HG03060 (cell line): ENCODE measurements around the gene IDH3G.

Experiments used
- ATAC-seq: cut with Tn5 transposase; IDR thresholded peaks from one replicate; pipeline ENCODE4 v1.9.1; 2021; ENCODE audit warnings: low read depth, moderate number of reproducible peaks; ENCODE audit not compliant: unreplicated experiment

IDH3G gene

DNA sequence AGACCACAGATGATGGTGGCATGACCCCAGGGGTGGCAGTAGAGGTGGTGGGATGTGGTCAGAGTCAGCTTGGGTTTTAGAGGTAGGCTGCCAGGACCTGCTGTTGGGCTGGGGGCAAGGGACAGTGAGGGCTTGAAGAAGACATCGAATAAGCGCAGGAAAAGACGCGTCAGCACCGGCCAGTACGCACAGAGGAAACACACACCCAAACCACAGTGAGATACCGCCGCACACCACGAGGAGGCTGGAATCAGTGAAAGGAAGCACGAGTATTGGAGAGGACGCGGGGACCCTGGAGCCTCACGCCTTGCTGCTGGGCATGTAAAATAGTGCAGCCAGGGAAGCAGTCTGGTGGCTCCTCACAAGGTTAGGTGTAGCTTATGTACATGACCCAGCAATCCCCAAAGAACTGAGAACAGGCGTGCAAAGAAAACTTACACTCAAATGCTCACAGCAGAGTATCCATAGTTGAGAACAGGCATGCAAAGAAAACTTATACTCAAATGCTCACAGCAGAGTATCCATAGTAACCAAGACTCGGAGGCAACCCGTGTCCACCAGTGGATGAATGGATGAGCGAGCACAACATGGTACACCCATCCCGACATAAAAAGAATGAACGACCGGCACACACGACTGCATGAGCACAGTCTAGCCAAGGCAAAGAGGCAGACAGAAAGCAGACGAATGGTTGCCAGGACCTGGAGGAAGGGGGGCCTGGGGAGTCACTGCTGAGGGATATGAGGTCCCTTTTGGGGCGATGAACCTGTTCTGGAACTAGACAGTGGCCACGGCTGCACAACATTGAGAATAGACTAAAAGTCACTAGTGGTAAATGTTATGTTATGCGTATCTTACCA, 22.9 kb upstream of the IDH3G start:
- ATAC-seq: no peak

DNA sequence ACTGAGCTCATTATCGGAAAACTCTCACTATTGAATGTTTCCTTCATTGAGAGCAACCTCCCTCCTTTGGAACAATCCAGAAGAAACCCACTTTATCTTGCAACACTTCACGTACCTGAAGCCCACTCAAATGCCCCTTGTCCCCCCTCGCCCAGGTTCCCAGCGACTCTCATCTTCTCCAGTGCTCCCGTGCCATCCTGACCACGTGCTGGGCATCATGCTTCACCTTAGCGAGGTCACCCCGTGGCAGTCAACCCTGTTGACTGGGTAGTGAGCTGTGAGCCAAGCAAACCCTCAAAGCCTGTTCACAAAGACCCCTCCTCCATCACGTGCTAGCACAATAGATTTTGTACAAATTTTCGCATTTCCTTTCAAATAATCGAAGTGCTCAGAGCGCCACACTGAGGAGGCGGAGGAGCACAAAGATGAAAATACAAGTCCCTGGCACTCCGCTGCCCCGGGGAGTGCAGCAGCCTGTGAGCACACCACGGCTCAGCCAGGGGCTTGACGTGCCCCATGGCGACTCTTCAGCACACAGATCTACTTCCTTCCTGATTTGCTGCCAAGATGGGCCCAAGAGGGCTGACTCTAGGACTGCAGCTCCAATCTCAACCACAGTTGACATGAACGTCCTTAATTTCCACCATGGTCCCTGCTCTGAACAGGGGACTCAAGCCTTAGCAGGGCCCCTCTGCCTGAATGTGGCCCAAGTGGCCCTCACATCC, 20.6 kb upstream of the IDH3G start:
- ATAC-seq: no peak

DNA sequence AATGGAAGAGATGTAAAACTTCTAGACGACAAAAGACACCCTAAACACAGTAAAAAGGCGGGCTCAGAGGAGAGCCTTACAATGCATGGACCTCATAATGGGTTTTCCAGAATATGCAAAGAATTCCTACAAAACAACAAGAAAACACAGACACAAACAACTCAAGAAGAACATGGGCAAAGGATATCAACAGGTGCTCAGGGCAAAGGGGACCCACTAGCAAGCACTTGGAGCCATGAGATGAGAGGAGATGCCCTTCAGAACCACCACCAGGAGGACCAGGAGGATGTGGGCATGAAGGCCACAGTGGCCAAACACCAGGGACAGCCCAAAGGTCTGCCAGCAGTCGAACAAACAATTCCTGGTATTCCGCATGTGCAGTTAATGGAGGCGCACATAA, 19.0 kb upstream of the IDH3G start:
- ATAC-seq: no peak

DNA sequence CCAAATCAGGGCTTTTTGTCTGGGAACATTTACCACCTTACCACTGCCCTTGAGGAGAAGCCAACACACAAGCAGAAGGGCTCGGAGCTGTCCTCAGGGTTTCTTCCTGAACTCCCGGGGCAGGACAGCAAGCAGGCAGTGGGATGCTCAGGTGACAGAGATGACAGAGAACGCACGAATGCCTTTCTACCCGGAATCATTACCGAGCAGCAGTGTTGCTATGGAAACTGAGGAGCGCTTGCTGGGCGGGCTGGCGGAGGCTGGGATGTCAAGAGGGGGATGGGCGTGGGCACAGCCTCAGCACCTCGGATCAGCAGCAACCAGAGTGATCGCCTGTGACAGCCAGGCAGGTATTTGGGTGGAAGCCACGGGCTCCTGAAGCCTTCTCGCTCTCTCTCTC, 18.0 kb upstream of the IDH3G start:
- no peak for ATAC-seq

DNA sequence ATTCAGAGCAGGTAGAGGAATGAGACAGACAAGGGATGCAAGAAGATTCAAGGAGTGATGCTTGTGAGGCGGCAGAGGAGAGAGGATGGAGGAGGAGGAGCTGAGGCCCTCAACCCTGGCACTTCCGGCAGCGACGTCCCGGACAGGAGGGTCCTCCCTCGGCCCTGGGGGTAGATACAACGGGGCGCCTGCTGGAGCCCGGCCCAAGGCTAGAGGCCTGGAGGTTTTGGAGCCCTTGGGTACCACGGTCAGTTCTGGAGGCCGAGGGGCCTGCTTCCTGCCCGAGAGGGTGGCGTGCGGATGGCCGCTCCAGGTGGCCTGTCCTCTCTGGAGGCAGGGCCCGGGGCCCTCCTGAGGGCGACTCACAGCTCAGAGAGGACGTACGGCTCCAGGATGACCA, 13.8 kb upstream of the IDH3G start:
- ATAC-seq: no peak

DNA sequence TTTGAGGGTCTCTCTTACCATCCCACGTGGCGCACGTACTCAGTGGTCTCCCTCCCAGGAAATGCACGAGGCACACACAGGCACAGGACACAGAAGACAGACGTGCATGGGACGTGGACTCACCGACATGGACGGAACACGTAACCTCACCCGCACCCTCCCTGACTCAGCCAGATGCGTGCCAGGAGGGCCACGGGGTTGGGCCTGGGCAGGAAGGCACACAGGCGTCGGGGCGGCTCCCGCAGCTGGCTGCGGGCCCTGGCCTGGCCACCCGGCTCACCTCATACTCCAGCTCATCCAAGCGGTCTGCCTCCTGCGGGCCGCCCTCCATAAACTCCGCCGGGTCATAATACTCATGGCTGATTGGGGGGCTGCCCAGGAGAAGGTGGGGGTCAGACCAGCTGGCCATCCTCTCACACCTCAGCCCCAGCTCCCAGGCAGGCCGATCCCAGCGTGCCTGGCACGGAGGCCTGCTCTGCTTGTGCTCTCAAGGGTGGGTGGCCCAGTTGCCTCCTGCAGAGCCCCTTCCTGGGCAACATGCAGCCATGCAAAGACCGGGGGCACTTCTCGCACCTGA, 12.9 kb upstream of the IDH3G start:
- ATAC-seq: no peak

DNA sequence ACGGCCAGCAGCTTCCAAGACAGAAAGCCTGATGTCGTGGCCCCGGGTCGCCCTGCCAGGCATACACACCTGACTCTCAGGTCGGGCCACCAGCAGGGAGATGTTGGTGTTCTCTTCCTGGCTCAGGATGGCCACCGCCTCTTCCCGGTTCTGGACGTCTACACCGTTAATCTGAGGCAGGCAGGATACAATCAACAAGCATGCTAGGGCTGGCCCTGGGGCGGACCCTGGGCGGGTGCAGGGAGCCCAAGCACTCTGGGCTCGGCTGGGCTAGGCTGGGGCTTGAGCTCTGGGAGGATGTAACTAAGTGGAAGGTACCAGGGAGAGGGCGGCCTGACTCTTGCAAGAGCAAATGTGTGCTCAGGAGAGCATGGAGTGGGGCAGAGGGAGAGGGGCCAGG, 11.3 kb upstream of the IDH3G start:
- ATAC-seq: no peak

DNA sequence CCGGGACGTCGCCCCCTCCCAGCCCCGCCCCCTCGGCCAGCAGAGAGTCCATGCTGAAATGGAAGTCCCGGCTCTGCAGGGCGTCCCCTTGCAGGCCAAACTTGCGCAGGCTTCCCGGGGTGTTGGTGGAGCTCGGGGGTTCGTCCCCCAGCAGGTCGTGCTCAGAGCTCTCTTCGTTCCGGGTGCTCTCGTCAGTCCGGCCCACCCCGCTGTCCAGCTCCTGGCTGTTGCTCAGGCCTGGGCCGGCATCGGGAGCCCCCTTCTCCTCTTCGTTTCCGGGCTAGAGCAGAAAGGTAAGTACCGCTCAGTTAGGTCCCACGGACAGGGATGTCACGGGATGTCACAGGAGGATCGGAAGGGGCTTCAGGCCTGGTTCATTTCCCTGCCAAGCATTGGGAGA, 10.4 kb upstream of the IDH3G start:
- ATAC-seq: no peak

DNA sequence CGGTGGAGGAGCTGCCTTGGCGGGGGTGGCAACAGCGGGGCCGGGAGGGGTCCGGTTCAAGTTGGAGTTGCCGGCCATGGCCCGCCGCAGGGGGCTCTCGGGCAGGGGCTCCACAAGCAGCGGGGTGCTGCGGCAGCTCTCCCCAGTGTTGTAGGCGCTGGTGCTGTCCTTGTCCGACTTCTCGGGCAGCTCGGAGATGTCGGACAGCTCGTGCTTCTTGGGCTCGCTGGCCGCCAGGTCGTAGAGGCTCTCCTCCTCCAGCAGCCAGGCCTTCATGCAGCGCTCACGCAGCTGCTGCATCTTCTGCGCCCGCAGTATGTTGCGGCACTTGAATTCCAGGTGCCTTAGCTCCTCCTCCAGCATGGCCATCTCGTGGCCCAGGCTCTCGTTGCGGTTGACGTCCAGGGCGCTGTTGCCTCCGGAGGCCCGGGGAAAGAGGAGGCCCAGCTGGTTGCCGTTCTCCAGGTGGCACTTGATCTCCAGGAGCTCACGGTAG, 10.0 kb upstream of the IDH3G start:
- no peak for ATAC-seq

DNA sequence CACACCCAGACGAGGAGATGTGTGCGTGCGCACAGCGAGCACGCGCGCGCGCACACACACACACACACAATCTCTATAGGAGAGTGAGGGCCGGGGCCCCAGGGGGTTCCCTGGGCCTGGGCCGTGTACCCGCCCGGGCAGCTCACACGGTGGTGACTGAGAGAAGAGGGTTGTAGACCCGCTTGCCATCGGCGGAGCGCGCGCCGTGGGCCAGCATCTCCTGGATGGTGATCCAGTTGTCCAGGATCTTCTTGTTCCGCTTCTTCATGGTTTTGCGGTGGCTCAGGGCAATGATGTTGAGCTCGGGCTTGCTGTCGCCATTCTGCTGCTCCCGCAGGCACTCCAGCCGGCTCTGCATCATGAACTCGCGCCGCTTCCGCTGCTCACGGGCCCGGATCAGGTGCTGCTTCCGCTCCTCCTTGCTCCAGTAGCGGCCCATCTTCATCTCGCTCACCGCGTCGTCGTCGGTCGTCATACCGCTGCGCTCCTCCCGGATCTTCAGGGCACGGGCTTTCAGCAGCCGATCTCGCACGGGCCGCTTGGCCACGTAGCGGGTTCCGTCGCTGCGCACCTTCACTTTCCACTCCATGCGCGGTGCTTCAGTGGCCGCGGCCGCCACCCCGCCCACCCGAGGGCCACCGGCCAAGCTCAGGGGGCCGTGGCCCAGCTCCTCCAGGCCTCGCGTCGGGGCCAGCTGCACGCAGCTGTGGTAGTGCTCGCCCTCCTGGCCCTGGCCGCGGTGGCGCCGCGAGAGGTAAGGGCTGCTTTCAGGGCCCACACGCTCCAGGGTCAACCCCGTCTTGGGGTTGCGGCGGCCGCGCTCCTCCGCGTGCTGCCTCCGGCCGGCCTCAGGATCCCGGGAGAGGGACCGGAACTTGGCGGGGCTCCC, 9.3 kb upstream of the IDH3G start:
- ATAC-seq: no peak

DNA sequence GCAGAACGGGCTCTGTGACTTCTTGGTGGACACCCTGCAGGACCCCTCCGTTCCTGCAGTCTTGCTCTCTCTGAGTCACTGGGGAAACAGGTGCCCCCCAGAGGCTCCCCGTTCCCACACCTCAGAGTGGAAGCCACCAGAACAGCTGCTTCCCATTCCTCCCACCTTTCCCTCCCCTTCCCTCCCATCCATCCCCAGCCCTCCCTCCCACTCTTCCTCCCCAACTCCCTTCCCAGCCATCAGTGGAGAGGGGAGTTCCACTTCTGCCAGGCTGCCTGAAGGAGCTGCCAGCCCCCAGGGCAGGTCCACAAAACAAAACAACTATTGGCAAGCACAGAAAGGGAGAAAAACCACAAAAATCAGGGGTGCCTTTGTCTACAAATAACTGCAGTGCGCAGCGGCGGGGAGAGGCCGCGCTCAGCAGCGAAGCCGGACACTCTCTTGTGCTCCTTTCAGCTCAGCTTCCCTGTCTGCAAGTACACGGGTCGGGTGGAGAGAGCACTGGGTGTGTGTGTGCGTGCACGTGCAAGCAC, 8.4 kb upstream of the IDH3G start:
- no peak for ATAC-seq

DNA sequence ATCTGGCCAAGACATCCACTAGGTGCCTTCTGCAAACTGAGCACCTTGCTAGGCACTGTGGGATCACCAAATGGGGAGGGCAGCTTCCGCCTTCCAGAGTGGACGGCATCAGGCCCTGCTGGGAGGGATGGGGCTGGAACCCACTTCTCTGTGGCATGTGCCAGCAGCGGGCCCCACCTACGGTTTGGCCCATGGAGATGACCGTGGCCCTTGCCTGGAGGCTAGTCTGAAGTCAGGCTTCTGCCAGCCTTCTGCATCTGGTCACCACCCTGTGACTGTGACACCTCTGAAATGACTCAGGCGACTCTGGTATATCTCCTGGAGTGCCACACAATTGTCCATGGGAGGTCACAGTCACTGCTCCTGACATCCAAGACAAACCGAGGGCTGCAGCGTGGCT, 7.5 kb upstream of the IDH3G start:
- no peak for ATAC-seq

DNA sequence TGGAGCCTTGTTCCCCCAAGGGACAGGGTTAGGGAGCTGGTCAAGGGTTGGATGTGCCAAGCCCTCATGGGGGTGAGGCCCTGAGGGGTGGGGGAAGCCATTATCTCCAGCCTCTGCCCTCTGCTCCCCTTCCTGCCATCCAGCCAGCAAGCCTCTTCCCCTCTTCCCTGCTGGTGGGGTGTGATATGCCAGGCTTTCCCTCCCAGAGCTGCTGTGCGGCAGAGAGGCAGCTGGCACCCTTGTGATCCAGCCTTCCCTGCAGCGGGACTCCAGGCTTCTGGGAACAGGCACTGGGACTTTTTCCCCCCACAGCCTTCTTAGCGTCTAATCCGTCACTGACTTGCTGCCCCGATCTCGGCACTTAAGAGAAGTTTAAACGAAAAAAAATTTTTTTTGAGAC, 6.6 kb upstream of the IDH3G start:
- no peak for ATAC-seq

DNA sequence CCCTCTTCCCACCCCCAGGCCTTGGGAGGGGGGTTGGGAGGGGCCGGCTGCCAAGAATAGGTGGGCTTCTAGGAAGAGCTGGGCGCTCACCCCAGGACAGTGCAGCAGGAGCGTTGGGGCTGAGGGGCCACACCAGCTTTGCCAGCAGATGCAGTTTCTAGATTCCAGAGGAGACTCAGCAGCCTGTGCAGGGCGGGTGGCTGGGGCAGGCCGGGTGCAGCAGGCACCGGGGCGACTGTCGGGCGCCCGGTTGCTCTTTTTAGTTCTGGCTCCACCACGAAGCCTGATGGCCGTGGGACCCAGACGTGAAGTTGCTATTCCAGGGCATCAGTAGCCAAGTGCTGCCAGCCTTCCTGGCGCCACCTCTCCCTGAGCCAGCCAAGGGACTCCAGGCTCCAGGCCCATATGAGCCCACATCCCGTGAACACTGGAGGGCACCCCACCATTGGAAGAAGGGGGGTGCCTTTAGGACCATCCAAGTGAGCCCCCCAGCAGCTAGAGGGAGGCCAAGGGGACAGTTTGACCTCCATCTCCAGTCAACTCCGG, 6.1 kb upstream of the IDH3G start:
- ATAC-seq: no peak

DNA sequence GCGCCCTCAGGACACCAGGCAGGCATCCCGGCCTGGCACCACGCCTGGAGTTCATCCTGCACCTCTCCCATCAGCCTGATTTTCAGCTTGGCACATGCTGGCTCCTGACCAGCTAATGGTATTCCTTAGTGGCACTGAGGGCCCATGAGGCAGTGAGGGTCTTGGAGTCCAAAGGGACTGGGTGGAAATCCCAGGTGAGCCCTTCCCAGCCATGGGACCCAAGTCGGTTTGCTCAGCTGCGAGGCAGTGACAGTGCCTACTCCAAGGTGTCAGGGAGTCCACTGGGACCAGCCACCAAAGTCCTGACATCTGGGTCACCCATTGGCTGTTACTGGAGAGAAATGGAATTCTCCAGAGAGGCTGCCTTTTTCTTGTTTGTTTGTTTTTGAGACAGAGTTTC, 5.2 kb upstream of the IDH3G start:
- no peak for ATAC-seq

DNA sequence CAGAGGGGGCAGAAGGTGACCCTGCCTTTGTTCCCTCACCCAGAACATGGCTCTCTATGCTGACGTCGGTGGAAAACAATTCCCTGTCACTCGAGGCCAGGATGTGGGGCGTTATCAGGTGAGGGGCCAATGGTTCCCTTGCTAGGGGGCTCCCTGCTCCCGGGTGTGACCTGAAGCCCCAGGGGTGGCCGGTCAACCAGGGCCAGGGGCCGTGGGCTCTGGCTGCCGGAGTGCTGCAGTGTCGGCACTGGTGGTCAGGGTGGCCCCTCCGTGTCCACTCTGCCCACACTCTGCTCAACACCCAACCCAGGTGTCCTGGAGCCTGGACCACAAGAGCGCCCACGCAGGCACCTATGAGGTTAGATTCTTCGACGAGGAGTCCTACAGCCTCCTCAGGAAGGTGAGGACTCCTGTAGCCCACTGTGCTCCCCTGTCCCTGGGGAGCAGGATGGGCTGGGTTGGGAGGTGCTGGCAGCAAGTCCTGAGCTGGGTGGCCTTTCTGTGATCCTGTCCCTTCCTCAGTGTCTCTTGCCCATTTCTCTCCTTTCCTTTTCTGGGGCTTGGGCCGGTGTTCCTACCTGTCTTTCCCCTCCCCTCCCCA, 3.3 kb upstream of the IDH3G start:
- ATAC-seq: no peak

DNA sequence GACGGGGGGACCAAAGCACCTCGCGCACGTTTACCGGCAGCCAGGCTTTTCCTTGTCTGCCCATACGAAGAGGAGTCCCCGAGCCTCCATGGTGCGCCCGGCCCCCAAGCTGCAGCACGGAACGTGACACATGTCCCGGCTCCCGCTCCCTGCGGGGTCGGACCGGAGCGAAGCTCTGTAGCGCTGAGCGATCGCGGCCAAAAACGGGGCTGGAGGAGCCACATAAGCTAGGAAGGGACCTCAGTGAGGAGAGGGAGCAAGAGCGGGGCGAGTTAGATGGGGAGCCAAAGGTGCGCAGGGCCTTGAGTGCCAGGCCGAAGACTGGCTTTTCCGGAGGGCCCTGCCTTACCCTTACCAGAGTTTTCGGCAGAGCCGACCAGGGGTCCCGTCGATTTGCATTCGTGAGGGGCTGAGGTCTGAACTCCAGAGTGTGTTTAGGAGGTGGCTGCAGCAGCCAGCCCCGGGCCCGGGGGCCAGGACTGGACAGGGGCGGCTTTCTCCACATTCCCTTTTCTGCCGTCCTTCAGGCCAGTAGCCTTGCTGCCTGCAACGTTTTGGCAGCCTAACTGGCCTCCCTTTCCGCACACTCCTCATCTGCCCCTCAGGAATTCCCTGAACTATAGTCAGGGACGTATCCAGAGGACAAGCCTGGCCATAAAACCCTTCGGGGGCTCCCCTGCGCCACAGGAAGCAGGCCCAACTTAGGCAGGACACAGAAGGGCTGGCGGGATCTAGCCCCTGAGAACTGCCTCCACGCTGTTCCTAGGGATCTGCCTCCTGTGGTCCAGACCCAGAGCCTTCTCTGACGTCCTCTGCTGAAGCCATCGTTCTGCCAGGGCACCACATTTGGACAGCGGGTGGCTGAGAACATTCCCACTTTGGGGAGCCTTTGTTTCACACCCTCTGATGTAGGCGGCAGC, 982 bp upstream of the IDH3G start:
- ATAC-seq: no peak

DNA sequence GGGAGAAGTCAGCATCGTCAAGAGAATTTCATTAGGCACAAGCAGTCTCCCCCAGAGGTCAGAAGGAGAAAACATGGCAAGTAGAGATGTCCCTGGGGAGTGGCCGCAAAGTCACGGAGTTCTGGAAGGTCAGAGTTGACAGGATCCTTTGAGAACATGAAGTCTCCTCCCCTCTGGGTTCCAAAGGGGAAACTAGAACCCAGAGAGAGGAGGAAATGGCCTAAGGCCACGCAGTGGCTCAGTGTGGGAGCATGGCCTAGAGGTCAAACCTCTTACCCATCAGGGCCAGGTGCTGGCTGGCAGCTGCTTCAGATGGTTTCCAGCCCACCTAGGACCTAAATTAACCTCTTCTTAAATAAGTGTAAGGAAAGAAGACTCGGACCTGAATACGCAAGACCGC, 884 bp downstream of the IDH3G start:
- no peak for ATAC-seq

DNA sequence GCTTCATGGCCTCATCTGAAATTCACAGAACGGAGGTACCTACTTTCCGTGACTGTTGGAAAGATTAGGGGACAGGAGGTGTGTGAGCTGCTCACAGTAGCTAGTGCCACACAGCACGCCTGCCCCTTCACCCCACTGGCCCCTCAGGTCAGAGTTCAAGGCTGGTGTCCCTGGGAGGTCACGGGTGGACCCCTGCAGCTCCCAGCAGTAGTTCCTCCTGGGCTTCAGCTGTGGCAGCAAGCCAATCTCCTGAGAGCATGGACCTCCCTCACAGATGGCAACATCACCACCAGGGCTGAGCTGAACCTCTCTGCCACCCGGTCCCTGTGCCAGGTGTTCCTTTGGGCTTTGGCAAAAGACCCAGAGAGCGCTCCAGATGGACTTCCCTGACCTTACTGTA, 1.8 kb downstream of the IDH3G start:
- ATAC-seq: no peak
